ENCODE results near the gene MTCL3.

The MTCL3 gene

DNA sequence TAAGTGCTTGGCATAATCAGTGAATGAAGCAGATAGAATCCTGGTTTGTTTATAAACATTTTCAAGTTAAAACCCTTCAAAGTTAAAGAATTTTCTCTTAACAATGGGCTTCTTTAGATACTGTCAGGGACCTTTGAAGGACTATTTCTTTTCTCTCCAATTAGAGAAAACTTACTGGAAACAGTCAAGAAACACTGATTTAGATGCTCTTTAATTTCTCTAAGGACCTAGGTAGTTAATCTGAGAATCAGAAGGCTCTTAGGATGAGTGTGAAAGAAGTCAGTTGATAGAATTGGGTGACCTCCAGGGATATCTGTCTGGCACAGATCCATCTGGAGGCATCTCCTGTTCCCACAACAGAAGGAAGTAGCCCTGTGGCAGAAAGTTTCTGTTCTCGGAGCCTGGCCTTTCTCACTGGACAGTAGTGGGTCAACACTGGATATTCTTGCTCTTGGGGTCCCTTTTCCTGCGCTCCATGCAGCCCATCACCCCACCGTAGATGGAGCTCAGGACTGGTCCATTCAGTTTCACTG lies 82.5 kb downstream of the MTCL3 start:
- Histone ChIP-seq H3K4me3 (ENCODE audit: low read length) (no peak overlapping the region), H2AFZ (ENCODE audit: low read depth, low read length) (no peak overlapping the region), H3K36me3 (ENCODE audit: insufficient read depth, low read length) (no peaks in the 10 kb centered on the region), H3F3A (ENCODE audit: insufficient read depth, low read length, poor library complexity, severe bottlenecking) (no peaks in the 10 kb centered on the region), H3K27me3 (ENCODE audit: insufficient read depth, low read depth, low read length) (no peaks in the 10 kb centered on the region), H3K9me3 (ENCODE audit: low read length) (no peaks in the 10 kb centered on the region), H3K79me2 (replicated peaks; ENCODE audit: insufficient read depth, low read length) (no peaks in the 10 kb centered on the region), H3K4me2 (ENCODE audit: low read length) (no peak overlapping the region), H4K20me1 (ENCODE audit: insufficient read depth) (no peaks in the 10 kb centered on the region), H3K9me2 (ENCODE audit: insufficient read depth, low read length) (no peaks in the 10 kb centered on the region), H3K27ac (ENCODE audit: low read length) (no peak overlapping the region), H3K9ac (ENCODE audit: low read length) (no peak overlapping the region)
- no peak for TF ChIP-seq EP300 (conservative IDR thresholded peaks at IDR 0.05; ENCODE audit: poor library complexity, severe bottlenecking)
- TF ChIP-seq, protein P1, sequence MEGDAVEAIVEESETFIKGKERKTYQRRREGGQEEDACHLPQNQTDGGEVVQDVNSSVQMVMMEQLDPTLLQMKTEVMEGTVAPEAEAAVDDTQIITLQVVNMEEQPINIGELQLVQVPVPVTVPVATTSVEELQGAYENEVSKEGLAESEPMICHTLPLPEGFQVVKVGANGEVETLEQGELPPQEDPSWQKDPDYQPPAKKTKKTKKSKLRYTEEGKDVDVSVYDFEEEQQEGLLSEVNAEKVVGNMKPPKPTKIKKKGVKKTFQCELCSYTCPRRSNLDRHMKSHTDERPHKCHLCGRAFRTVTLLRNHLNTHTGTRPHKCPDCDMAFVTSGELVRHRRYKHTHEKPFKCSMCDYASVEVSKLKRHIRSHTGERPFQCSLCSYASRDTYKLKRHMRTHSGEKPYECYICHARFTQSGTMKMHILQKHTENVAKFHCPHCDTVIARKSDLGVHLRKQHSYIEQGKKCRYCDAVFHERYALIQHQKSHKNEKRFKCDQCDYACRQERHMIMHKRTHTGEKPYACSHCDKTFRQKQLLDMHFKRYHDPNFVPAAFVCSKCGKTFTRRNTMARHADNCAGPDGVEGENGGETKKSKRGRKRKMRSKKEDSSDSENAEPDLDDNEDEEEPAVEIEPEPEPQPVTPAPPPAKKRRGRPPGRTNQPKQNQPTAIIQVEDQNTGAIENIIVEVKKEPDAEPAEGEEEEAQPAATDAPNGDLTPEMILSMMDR (IDR thresholded peaks at IDR 0.05; ENCODE audit: poor library complexity, severe bottlenecking) = no peak
- no peak for TF ChIP-seq SMC3 (conservative IDR thresholded peaks at IDR 0.05; ENCODE audit: poor library complexity)
- no peak for TF ChIP-seq EZH2 (IDR thresholded peaks at IDR 0.05; ENCODE audit: borderline replicate concordance, insufficient read depth, low read length, poor library complexity, severe bottlenecking)
- no peak for TF ChIP-seq RAD21 (conservative IDR thresholded peaks at IDR 0.05)
- TF ChIP-seq MXI1 (conservative IDR thresholded peaks at IDR 0.05; ENCODE audit: poor library complexity, severe bottlenecking) = no peak

GRCh38 chr6:127435626-127436220 lies 83.4 kb downstream of the MTCL3 start:
- Histone ChIP-seq H3K27ac (ENCODE audit: low read length) (no peak overlapping the region), H3K36me3 (ENCODE audit: insufficient read depth, low read length) (no peaks in the 10 kb centered on the region), H2AFZ (ENCODE audit: low read depth, low read length) (no peak overlapping the region), H3K79me2 (replicated peaks; ENCODE audit: insufficient read depth, low read length) (no peaks in the 10 kb centered on the region), H3K4me3 (ENCODE audit: low read length) (no peak overlapping the region), H3K9me3 (ENCODE audit: low read length) (no peaks in the 10 kb centered on the region), H3K27me3 (ENCODE audit: insufficient read depth, low read depth, low read length) (no peaks in the 10 kb centered on the region), H3K9me2 (ENCODE audit: insufficient read depth, low read length) (no peaks in the 10 kb centered on the region), H3F3A (ENCODE audit: insufficient read depth, low read length, poor library complexity, severe bottlenecking) (no peaks in the 10 kb centered on the region), H3K9ac (ENCODE audit: low read length) (no peak overlapping the region), H4K20me1 (ENCODE audit: insufficient read depth) (no peaks in the 10 kb centered on the region), H3K4me2 (ENCODE audit: low read length) (no peak overlapping the region)
- TF ChIP-seq EP300 (conservative IDR thresholded peaks at IDR 0.05; ENCODE audit: poor library complexity, severe bottlenecking) (no peak), MXI1 (conservative IDR thresholded peaks at IDR 0.05; ENCODE audit: poor library complexity, severe bottlenecking) (no peak), POLR2AphosphoS5 (IDR thresholded peaks at IDR 0.05) (no peak), RAD21 (conservative IDR thresholded peaks at IDR 0.05) (no peak), EZH2 (IDR thresholded peaks at IDR 0.05; ENCODE audit: borderline replicate concordance, insufficient read depth, low read length, poor library complexity, severe bottlenecking) (no peak), SMC3 (conservative IDR thresholded peaks at IDR 0.05; ENCODE audit: poor library complexity) (no peak), TAF1 (IDR thresholded peaks at IDR 0.05; ENCODE audit: low read depth) (no peak)
- TF ChIP-seq, protein P2, sequence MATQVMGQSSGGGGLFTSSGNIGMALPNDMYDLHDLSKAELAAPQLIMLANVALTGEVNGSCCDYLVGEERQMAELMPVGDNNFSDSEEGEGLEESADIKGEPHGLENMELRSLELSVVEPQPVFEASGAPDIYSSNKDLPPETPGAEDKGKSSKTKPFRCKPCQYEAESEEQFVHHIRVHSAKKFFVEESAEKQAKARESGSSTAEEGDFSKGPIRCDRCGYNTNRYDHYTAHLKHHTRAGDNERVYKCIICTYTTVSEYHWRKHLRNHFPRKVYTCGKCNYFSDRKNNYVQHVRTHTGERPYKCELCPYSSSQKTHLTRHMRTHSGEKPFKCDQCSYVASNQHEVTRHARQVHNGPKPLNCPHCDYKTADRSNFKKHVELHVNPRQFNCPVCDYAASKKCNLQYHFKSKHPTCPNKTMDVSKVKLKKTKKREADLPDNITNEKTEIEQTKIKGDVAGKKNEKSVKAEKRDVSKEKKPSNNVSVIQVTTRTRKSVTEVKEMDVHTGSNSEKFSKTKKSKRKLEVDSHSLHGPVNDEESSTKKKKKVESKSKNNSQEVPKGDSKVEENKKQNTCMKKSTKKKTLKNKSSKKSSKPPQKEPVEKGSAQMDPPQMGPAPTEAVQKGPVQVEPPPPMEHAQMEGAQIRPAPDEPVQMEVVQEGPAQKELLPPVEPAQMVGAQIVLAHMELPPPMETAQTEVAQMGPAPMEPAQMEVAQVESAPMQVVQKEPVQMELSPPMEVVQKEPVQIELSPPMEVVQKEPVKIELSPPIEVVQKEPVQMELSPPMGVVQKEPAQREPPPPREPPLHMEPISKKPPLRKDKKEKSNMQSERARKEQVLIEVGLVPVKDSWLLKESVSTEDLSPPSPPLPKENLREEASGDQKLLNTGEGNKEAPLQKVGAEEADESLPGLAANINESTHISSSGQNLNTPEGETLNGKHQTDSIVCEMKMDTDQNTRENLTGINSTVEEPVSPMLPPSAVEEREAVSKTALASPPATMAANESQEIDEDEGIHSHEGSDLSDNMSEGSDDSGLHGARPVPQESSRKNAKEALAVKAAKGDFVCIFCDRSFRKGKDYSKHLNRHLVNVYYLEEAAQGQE (IDR thresholded peaks at IDR 0.05; ENCODE audit: borderline replicate concordance) = no peak
- TF ChIP-seq, protein P1 (IDR thresholded peaks at IDR 0.05; ENCODE audit: poor library complexity, severe bottlenecking) = no peak
